Measurements from ENCODE around the gene CLCN4. TPM values are rescaled to one million over a fixed set of nuclear protein-coding genes. Genes with fewer than 3 reads are reported as not detected.

CLCN4 gene
- polyA plus RNA-seq, 3 donors = 0.27 to 1.9 (median 1.3) TPM

DNA sequence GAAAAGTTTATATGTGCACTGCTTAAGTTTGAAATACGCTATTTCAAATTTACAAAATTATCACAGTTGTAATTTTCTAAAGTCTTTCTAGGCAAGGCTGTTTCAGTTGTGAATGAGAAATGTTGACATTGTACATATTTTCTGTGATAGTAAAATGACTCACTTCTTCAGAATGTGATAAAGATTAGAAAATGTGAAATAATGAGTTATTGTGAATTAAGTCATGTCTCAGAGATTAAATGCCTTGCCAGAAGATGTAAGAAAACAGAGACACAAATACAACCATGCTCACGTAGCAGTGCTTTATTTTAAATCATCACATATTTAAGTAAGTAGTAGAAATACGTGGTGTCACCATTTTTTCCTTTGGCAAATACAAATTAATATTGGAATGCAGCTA is 768 bp downstream of the CLCN4 start:
- intact Hi-C loops (cut with micrococcal nuclease) = no loop called here
- no peaks in the 10 kb centered on the region for H3K79me2 ChIP-seq (ENCODE audit: insufficient read depth, low read length)
- peaks cover 11 to 53% (median 31%) of the 10 kb centered on the region in 3 donors for H3K27me3 Mint-ChIP-seq (ENCODE audit: low read depth in 3 of 3)
- H2AFZ ChIP-seq (ENCODE audit: insufficient read depth, low read depth, low read length, poor library complexity, severe bottlenecking) = no peak overlapping the region
- peaks cover 16 to 22% of the 10 kb centered on the region in 2 donors for H3K4me1 ChIP-seq (ENCODE audit: control insufficient read depth in 1 of 2, insufficient read depth in 2 of 2, low read length in 2 of 2)
- H3K4me1 Mint-ChIP-seq = peaks cover 15% of the 10 kb centered on the region
- WGBS (ENCODE audit: insufficient coverage) = no CpG with 5 or more reads among the region's 3 CpGs
- no peak overlapping the region for H3K27ac Mint-ChIP-seq
- peaks cover 0 to 4% (median 3%) of the 10 kb centered on the region in 7 donors for H3K9me3 Mint-ChIP-seq
- no peak overlapping the region for H3K27ac ChIP-seq (ENCODE audit: low read depth in 1 of 2, low read length in 2 of 2)
- peak overlapping the region; percentile 69 for H3K4me2 ChIP-seq (replicated peaks; ENCODE audit: extremely low read depth, low read length, poor library complexity, severe bottlenecking)
- H3K36me3 Mint-ChIP-seq = peaks cover 0 to 10% of the 10 kb centered on the region in 2 donors
- H3K9ac ChIP-seq (ENCODE audit: insufficient read depth, low read length, poor library complexity, severe bottlenecking) = no peak overlapping the region
- peaks cover 23 to 42% of the 10 kb centered on the region in 2 donors for H3K27me3 ChIP-seq (ENCODE audit: control insufficient read depth in 2 of 2, insufficient read depth in 2 of 2, low read length in 2 of 2)
- no peak overlapping the region for H3K4me3 ChIP-seq (replicated peaks in 1 of 3; ENCODE audit: low read depth in 2 of 3, low read length in 3 of 3)
- TF ChIP-seq, protein P1, sequence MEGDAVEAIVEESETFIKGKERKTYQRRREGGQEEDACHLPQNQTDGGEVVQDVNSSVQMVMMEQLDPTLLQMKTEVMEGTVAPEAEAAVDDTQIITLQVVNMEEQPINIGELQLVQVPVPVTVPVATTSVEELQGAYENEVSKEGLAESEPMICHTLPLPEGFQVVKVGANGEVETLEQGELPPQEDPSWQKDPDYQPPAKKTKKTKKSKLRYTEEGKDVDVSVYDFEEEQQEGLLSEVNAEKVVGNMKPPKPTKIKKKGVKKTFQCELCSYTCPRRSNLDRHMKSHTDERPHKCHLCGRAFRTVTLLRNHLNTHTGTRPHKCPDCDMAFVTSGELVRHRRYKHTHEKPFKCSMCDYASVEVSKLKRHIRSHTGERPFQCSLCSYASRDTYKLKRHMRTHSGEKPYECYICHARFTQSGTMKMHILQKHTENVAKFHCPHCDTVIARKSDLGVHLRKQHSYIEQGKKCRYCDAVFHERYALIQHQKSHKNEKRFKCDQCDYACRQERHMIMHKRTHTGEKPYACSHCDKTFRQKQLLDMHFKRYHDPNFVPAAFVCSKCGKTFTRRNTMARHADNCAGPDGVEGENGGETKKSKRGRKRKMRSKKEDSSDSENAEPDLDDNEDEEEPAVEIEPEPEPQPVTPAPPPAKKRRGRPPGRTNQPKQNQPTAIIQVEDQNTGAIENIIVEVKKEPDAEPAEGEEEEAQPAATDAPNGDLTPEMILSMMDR (IDR thresholded peaks at IDR 0.05) = no peak
- no peaks in the 10 kb centered on the region for H3K36me3 ChIP-seq (replicated peaks in 1 of 2; ENCODE audit: control insufficient read depth in 1 of 2, insufficient read depth in 2 of 2, low read length in 2 of 2)
- DNase-seq = no peak
- no peaks in the 10 kb centered on the region for H3K9me3 ChIP-seq (replicated peaks in 1 of 2; ENCODE audit: control insufficient read depth in 1 of 2, insufficient read depth in 1 of 2, low read length in 2 of 2)
- H4K20me1 ChIP-seq (ENCODE audit: insufficient read depth, low read length) = no peaks in the 10 kb centered on the region
- H3K4me3 Mint-ChIP-seq = peak overlapping the region in 1 of 2 donors; percentile 49

DNA sequence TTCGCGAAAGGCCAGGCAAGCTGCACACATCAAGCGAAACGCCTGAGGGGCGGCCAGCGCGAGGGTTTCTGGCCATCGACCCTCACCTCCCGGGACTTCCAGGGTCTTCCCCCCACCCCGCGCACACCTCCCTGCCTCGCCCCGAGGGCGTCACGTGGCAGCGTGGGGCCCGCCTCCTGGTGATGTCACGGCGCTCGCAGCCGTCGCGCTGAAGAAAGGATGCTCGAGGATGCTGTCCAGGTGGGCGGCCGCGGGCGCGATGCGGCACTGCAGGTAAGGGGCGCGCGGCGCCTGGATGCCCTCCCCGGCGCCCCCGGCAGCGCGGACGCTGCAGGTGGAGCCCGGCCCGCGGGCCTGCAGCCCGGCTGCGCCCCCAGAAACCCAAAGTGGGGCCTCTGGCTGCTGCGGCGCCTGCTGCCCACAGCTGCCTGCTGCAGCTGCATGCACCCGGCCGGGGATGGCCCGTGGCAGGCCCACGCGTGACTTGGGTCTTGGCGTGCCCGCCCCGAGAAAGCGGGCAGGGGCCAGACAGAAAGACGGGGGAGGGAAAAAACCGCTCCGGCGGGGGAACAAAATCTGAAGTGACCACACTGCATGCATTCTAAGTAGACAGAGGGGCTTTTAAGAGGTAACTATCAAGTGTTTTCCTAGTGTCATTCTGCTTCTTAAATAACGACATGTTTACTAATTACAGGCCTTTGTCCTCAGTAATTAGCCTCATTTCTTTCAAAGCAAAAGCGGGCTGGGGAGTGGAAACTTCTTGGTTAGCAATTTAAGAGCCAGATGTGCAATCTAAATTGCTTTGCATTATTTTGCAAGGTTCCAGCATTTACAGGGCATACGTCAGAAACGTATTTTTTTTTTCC is 1.7 kb downstream of the CLCN4 start:
- H3K4me3 ChIP-seq (replicated peaks in 1 of 3; ENCODE audit: low read depth in 2 of 3, low read length in 3 of 3) = peak overlapping the region in 2 of 3 experiments; percentile 33 to 42
- Mint-ChIP-seq H3K9me3 (peaks cover 0 to 4% (median 3%) of the 10 kb centered on the region in 7 donors), H3K4me1 (peaks cover 15% of the 10 kb centered on the region), H3K27me3 (ENCODE audit: low read depth in 3 of 3) (peaks cover 11 to 51% (median 31%) of the 10 kb centered on the region in 3 donors), H3K4me3 (peak overlapping the region; percentile 41 to 68), H3K36me3 (peaks cover 0 to 10% of the 10 kb centered on the region in 2 donors), H3K27ac (no peak overlapping the region)
- no peaks in the 10 kb centered on the region for H3K9me3 ChIP-seq (replicated peaks in 1 of 2; ENCODE audit: control insufficient read depth in 1 of 2, insufficient read depth in 1 of 2, low read length in 2 of 2)
- H4K20me1 ChIP-seq (ENCODE audit: insufficient read depth, low read length) = no peaks in the 10 kb centered on the region
- no peak overlapping the region for H3K27ac ChIP-seq (ENCODE audit: low read depth in 1 of 2, low read length in 2 of 2)
- no peak overlapping the region for H3K9ac ChIP-seq (ENCODE audit: insufficient read depth, low read length, poor library complexity, severe bottlenecking)
- peaks cover 16 to 22% of the 10 kb centered on the region in 2 donors for H3K4me1 ChIP-seq (ENCODE audit: control insufficient read depth in 1 of 2, insufficient read depth in 2 of 2, low read length in 2 of 2)
- no peak overlapping the region for H2AFZ ChIP-seq (ENCODE audit: insufficient read depth, low read depth, low read length, poor library complexity, severe bottlenecking)
- DNase-seq = no peak
- peaks cover 23 to 42% of the 10 kb centered on the region in 2 donors for H3K27me3 ChIP-seq (ENCODE audit: control insufficient read depth in 2 of 2, insufficient read depth in 2 of 2, low read length in 2 of 2)
- H3K36me3 ChIP-seq (replicated peaks in 1 of 2; ENCODE audit: control insufficient read depth in 1 of 2, insufficient read depth in 2 of 2, low read length in 2 of 2) = no peaks in the 10 kb centered on the region
- intact Hi-C loops (cut with micrococcal nuclease) = no loop called here
- TF ChIP-seq, protein P1 (IDR thresholded peaks at IDR 0.05) = no peak
- peak overlapping the region; percentile 37 for H3K4me2 ChIP-seq (replicated peaks; ENCODE audit: extremely low read depth, low read length, poor library complexity, severe bottlenecking)
- 0% methylated on average over 23 of the region's 64 CpGs for WGBS (ENCODE audit: insufficient coverage)
- H3K79me2 ChIP-seq (ENCODE audit: insufficient read depth, low read length) = no peaks in the 10 kb centered on the region
